A549 (cell line): Measurements from ENCODE around the gene OR2M5. TPM values are rescaled to one million over a fixed set of nuclear protein-coding genes. Genes with fewer than 3 reads are reported as not detected.

Source experiments
- ATAC-seq, 2 experiments: fragments of 200-7000 bp in 1 of 2; fragments of >200 bp in 1 of 2; cut with Nextera tagmentation in 1 of 2; cut with Tn5 transposase in 1 of 2; 3 replicates each; pipeline versions ENCODE4 v1.8.0 to v1.9.1; 2018 to 2020; ENCODE audit warnings: mild to moderate bottlenecking in 1 of 2, moderate library complexity in 1 of 2
- CTCF ChIA-PET: fragments of 300-600 bp; sonication (Branson Sonifier 250); formaldehyde crosslinking; extraction: SDS; loops from one replicate; lab custom pipeline; 2021; ENCODE audit warnings: antibody characterized with exemption, inconsistent platforms; lab: Yijun Ruan, JAX
- POLR2A ChIA-PET: fragments of 350-600 bp; formaldehyde crosslinking; extraction: SDS; loops from one replicate; lab custom pipeline; 2021; ENCODE audit warnings: antibody characterized with exemption, inconsistent platforms; lab: Yijun Ruan, JAX
- DNase-seq, 2 experiments: peaks; one replicate each; pipeline versions ENCODE4 v3.0.0 to v3.0.0-alpha.2; 2011 to 2016; ENCODE audit warnings: low read depth in 1 of 2, low spot score in 1 of 2
- FAIRE-seq: peaks from 2 replicates; lab custom pipeline; 2011; peaks lifted over from hg19 to GRCh38; lab: Jason Lieb, UNC
- H3K27ac ChIP-seq, 2 experiments: fragments of >200 bp; sonication (Bioruptor Twin); formaldehyde crosslinking; 3 replicates each; pipeline ENCODE4 v1.5.1; 2016 to 2017
- H3K4me1 ChIP-seq: fragments of >200 bp; sonication (Bioruptor Twin); formaldehyde crosslinking; 3 replicates; pipeline ENCODE4 v1.6.1; 2016
- H3K4me2 ChIP-seq: fragments of >200 bp; sonication (Bioruptor Twin); formaldehyde crosslinking; 3 replicates; pipeline ENCODE4 v1.6.1; 2016
- H3K4me3 ChIP-seq: fragments of >200 bp; sonication (Bioruptor Twin); formaldehyde crosslinking; 3 replicates; pipeline ENCODE4 v1.5.1; 2016
- H3K9me3 ChIP-seq: fragments of >200 bp; sonication (Bioruptor Twin); formaldehyde crosslinking; 3 replicates; pipeline ENCODE4 v1.6.1; 2016
- CHD2 ChIP-seq: fragments of 150-350 bp; IDR thresholded peaks from 2 replicates; pipeline ENCODE4 v1.6.1; 2014; ENCODE audit warnings: low read length; ENCODE audit not compliant: partially characterized antibody
- CHD4 ChIP-seq: fragments of 200-600 bp; sonication (generic); IDR thresholded peaks from 2 replicates; pipeline ENCODE4 v1.6.1; 2016; ENCODE audit warnings: antibody characterized with exemption, mild to moderate bottlenecking, borderline replicate concordance
- E2F6 ChIP-seq: IDR thresholded peaks from 2 replicates; pipeline ENCODE4 v1.6.1; 2012; ENCODE audit warnings: low read depth, borderline replicate concordance
- EHMT2 ChIP-seq: fragments of 200-600 bp; sonication (generic); IDR thresholded peaks from 2 replicates; pipeline ENCODE4 v1.6.1; 2016; ENCODE audit warnings: antibody characterized with exemption, low read depth, mild to moderate bottlenecking, moderate library complexity
- ELK1 ChIP-seq: fragments of 150-350 bp; IDR thresholded peaks from 2 replicates; pipeline ENCODE4 v1.6.1; 2014; ENCODE audit warnings: low read depth, mild to moderate bottlenecking, low read length
- EP300 ChIP-seq, 2 experiments: fragments of >200 bp; sonication (Bioruptor Twin); formaldehyde crosslinking; IDR thresholded peaks; 2 replicates in 1 of 2; 3 replicates in 1 of 2; pipeline ENCODE4 v1.6.1; 2016 to 2017
- ESRRA ChIP-seq: fragments of 150-350 bp; IDR thresholded peaks from 2 replicates; pipeline ENCODE4 v1.6.1; 2014; ENCODE audit warnings: mild to moderate bottlenecking, low read length, borderline replicate concordance
- FOSB ChIP-seq: fragments of 250-450 bp; sonication (Bioruptor Pico); IDR thresholded peaks from 2 replicates; pipeline ENCODE4 v1.5.0; 2020; ENCODE audit warnings: mild to moderate bottlenecking, moderate library complexity
- FOXS1 ChIP-seq: fragments of 250-450 bp; sonication (Bioruptor Pico); IDR thresholded peaks from 2 replicates; pipeline ENCODE4 v1.5.0; 2020; ENCODE audit warnings: mild to moderate bottlenecking, moderate library complexity
- GATA3 ChIP-seq: IDR thresholded peaks from 2 replicates; pipeline ENCODE4 v1.6.1; 2012; ENCODE audit warnings: borderline replicate concordance
- HMGXB4 ChIP-seq: fragments of 250-450 bp; sonication (Bioruptor Pico); IDR thresholded peaks from 2 replicates; pipeline ENCODE4 v1.5.0; 2021; ENCODE audit warnings: mild to moderate bottlenecking, moderate library complexity, borderline replicate concordance
- HOXA7 ChIP-seq: fragments of 250-450 bp; sonication (Bioruptor Pico); IDR thresholded peaks from 2 replicates; pipeline ENCODE4 v1.5.0; 2020; ENCODE audit warnings: mild to moderate bottlenecking, moderate library complexity
- MAFK ChIP-seq: fragments of 450-650 bp; IDR thresholded peaks from 2 replicates; pipeline ENCODE4 v1.6.1; 2014; ENCODE audit not compliant: partially characterized antibody
- MYC ChIP-seq: IDR thresholded peaks from 2 replicates; pipeline ENCODE4 v1.6.1; 2012; ENCODE audit warnings: mild to moderate bottlenecking, inconsistent platforms, low read length, improper control_type of control experiment, borderline replicate concordance
- NFE2L2 ChIP-seq: fragments of 150-350 bp; conservative IDR thresholded peaks from 2 replicates; pipeline ENCODE4 v1.6.1; 2014; ENCODE audit warnings: low read length
- PBX3 ChIP-seq: IDR thresholded peaks from 2 replicates; pipeline ENCODE4 v1.6.1; 2012
- PHF8 ChIP-seq: fragments of 200-600 bp; sonication (generic); IDR thresholded peaks from 2 replicates; pipeline ENCODE4 v1.6.1; 2016; ENCODE audit warnings: low read depth, mild to moderate bottlenecking, antibody characterized with exemption, moderate library complexity, borderline replicate concordance
- POLR2A ChIP-seq: IDR thresholded peaks from 2 replicates; pipeline ENCODE4 v1.6.1; 2012; ENCODE audit warnings: mild to moderate bottlenecking, low read length
- RCOR1 ChIP-seq: fragments of 150-350 bp; IDR thresholded peaks from 2 replicates; pipeline ENCODE4 v1.6.1; 2014; ENCODE audit warnings: antibody characterized with exemption, low read length, low read depth
- TFCP2L1 ChIP-seq: fragments of 250-450 bp; sonication (Bioruptor Pico); IDR thresholded peaks from 2 replicates; pipeline ENCODE4 v1.5.0; 2021; ENCODE audit warnings: mild to moderate bottlenecking
- ZC3H11A ChIP-seq: fragments of 450-650 bp; IDR thresholded peaks from 2 replicates; pipeline ENCODE4 v1.6.1; 2014; ENCODE audit warnings: antibody characterized with exemption, mild to moderate bottlenecking
- ZSCAN20 ChIP-seq: fragments of 250-450 bp; sonication (Bioruptor Pico); IDR thresholded peaks from 2 replicates; pipeline ENCODE4 v1.8.0; 2022; ENCODE audit warnings: mild to moderate bottlenecking, moderate library complexity
- WGBS: methylation state at CpG from one replicate; pipeline ENCODE4 v1.1.6; 2017; ENCODE audit errors: missing lambda C conversion rate; 5-methylcytosine and 5-hydroxymethylcytosine counted together
- polyA plus RNA-seq, 4 experiments: library from polyadenylated mRNA; depleted of rRNA in 3 of 4; stranded (reverse); fragments of >200 nt; fragmentation: RNase III in 1 of 4; extraction: RNeasy Plus Mini Kit Qiagen cat#74134 plus additional on column Dnase treatment in 1 of 4; gene quantifications; 2 replicates in 3 of 4; 3 replicates in 1 of 4; pipeline ENCODE4 v1.2.3, GENCODE V29; 2011 to 2017
- TF ChIP-seq, protein P1 (sequence below): IDR thresholded peaks from 2 replicates; pipeline ENCODE4 v1.6.1; 2012
- TF ChIP-seq, protein P2 (sequence below): fragments of >200 bp; sonication (Bioruptor Twin); formaldehyde crosslinking; IDR thresholded peaks from 2 replicates; pipeline ENCODE4 v1.6.1; 2016

OR2M5 gene
- polyA plus RNA-seq, 2 of the 4 experiments (the other 2 are of a cell fraction) = not detected

GRCh38 chr1:248152056-248152827 is 7.3 kb downstream of the OR2M5 start:
- TF ChIP-seq ZC3H11A (no peak), HMGXB4 (CRISPR knock-in tag) (no peak), ZSCAN20 (CRISPR knock-in tag) (no peak), GATA3 (no peak), PHF8 (no peak), CHD2 (no peak), MAFK (no peak), ELK1 (no peak), EP300 (IDR thresholded peaks at IDR 0.05) (no peak), E2F6 (no peak), TFCP2L1 (CRISPR knock-in tag) (no peak), FOXS1 (CRISPR knock-in tag) (no peak), POLR2A (no peak)
- TF ChIP-seq, all 56 proteins: peak for 0
- FAIRE-seq (no peak), DNase-seq (no peak), ATAC-seq (no peak)
- H3K4me2 ChIP-seq = no peak overlapping the region
- no peak overlapping the region for H3K27ac ChIP-seq
- POLR2A ChIA-PET = no interaction called here
- no peaks in the 10 kb centered on the region for H3K9me3 ChIP-seq
- CTCF ChIA-PET = no interaction called here
- WGBS = 42% methylated on average over 6 of the region's 6 CpGs
- H3K4me1 ChIP-seq = no peaks in the 10 kb centered on the region
- no peak overlapping the region for H3K4me3 ChIP-seq

- ChIA-PET POLR2A (no interaction called here), CTCF (no interaction called here)
- no peak for FAIRE-seq
- no peak for ATAC-seq
- TF ChIP-seq, protein P1, sequence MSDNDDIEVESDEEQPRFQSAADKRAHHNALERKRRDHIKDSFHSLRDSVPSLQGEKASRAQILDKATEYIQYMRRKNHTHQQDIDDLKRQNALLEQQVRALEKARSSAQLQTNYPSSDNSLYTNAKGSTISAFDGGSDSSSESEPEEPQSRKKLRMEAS = no peak
- no peak for TF ChIP-seq HOXA7 (CRISPR knock-in tag)
- no peak for TF ChIP-seq EP300 (IDR thresholded peaks at IDR 0.05)
- TF ChIP-seq, protein P2, sequence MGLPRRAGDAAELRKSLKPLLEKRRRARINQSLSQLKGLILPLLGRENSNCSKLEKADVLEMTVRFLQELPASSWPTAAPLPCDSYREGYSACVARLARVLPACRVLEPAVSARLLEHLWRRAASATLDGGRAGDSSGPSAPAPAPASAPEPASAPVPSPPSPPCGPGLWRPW = no peak
- TF ChIP-seq NFE2L2 = no peak
- no peak for TF ChIP-seq ESRRA
- TF ChIP-seq MAFK = no peak
- TF ChIP-seq MYC = no peak
- TF ChIP-seq FOSB (CRISPR knock-in tag) = no peak
- TF ChIP-seq RCOR1 = no peak
- no peak for TF ChIP-seq EHMT2
- no peak for TF ChIP-seq CHD4
- no peak for TF ChIP-seq PBX3
- Histone ChIP-seq H3K4me3 (no peak overlapping the region), H3K4me2 (no peak overlapping the region), H3K9me3 (0 out of 3 replicates have a peak, but pooled peaks cover 4% of the 10 kb centered on the region), H3K4me1 (no peaks in the 10 kb centered on the region), H3K27ac (no peak overlapping the region)
- WGBS = 4% methylated on average over 1 of the region's 1 CpG
- DNase-seq = no peak
These were observed 11.0 kb downstream of the OR2M5 start for GRCh38 chr1:248155927-248156326.
